Parathyroid adenoma (tissue), 2 donors: Measurements from ENCODE around the gene GPR62.

Experiments used
- H2AFZ ChIP-seq: fragments of 300-600 bp; sonication (generic); one replicate; pipeline ENCODE4 v1.7.0; 2017; ENCODE audit warnings: antibody characterized with exemption, mild to moderate bottlenecking
- H3K27ac ChIP-seq: fragments of 300-600 bp; sonication (generic); one replicate; pipeline ENCODE4 v1.7.0; 2017
- H3K27me3 ChIP-seq: fragments of 300-600 bp; sonication (generic); one replicate; pipeline ENCODE4 v1.7.0; 2017; ENCODE audit warnings: low read length; ENCODE audit not compliant: control insufficient read depth, insufficient read depth
- H3K36me3 ChIP-seq: fragments of 300-600 bp; sonication (generic); one replicate; pipeline ENCODE4 v1.7.0; 2017; ENCODE audit warnings: low read length; ENCODE audit not compliant: control insufficient read depth, insufficient read depth
- H3K4me1 ChIP-seq: fragments of 300-600 bp; sonication (generic); one replicate; pipeline ENCODE4 v1.7.0; 2017; ENCODE audit warnings: control low read depth
- H3K4me2 ChIP-seq: fragments of 300-600 bp; sonication (generic); one replicate; pipeline ENCODE4 v1.7.0; 2017; ENCODE audit warnings: low read length
- H3K4me3 ChIP-seq: fragments of 300-600 bp; sonication (generic); one replicate; pipeline ENCODE4 v1.7.0; 2017; ENCODE audit warnings: low read depth, low read length
- H3K79me2 ChIP-seq: fragments of 300-600 bp; sonication (generic); one replicate; pipeline ENCODE4 v1.7.0; 2017; ENCODE audit warnings: control low read depth
- H3K9ac ChIP-seq: fragments of 300-600 bp; sonication (generic); one replicate; pipeline ENCODE4 v1.7.0; 2017; ENCODE audit warnings: mild to moderate bottlenecking
- H3K9me3 ChIP-seq: fragments of 300-600 bp; sonication (generic); one replicate; pipeline ENCODE4 v1.7.0; 2017; ENCODE audit warnings: low read length; ENCODE audit not compliant: control insufficient read depth
- CTCF ChIP-seq: fragments of 300-600 bp; sonication (generic); IDR thresholded peaks from one replicate; pipeline ENCODE4 v1.7.0; 2017; ENCODE audit warnings: antibody characterized with exemption, mild to moderate bottlenecking
- donor health status: primary hyperparathyroidism.

GPR62 gene

DNA sequence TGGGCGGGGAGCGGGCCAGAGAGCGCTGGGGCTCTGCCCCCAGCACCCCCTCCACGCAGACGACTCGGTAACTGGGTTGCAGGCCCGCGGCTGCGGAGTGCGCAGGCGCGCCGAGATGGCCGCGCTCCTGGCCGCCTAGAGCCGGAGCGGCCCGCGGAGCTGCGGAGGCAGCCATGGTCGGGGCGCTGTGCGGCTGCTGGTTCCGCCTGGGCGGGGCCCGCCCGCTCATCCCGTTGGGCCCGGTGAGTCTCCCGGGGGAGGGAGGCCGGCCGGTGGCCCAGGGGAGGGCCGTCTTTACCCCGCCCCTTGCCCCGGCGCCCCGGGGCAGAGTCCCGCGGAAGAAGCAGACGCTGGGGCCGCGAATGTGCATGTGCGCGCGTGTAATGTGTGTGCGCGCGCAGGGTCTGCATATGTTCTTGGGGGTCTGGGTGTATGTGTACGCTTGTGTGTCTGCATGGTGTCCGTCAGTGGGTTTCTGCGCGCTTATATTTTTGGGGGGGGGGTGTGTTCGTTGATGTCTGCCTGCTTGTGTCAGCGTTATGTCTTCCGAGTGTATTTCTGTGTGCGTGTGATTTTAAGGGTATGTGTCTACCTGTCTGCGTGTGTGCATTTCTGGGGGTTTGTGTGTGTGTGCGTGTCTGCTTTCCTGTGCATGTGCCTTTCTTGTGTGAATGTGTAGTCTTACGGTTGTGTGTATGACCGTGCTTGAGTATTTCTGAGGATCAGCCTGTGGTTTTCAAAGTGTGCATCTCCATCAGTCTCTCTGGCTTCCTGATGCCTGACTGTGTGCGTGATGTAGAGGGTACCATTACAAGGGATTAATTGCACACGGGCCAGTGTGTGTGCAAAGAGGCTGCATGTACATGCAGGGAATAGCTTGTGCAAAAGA lies 20.0 kb downstream of the GPR62 start, which contains the start of gene ABHD14A:
Gene ABHD14A, plus strand, starts transcription at position 102 of the 889 bp plus-strand sequence. Its CDS starts 72 bp downstream, at position 174.
- H3K79me2 ChIP-seq: no peaks in the 10 kb centered on the region
- H3K27me3 ChIP-seq: no peaks in the 10 kb centered on the region
- H3K36me3 ChIP-seq: no peaks in the 10 kb centered on the region
- peaks cover 16% of the 10 kb centered on the region for H3K4me1 ChIP-seq
- no peaks in the 10 kb centered on the region for H3K9me3 ChIP-seq
- H3K27ac ChIP-seq: peak within 1 kb of the TSS; percentile 95
- H3K4me2 ChIP-seq: peak within 1 kb of the TSS; percentile 90
- no peak for TF ChIP-seq CTCF
- H3K9ac ChIP-seq: peak within 1 kb of the TSS; percentile 37
- H2AFZ ChIP-seq: peak within 1 kb of the TSS; percentile 100
- H3K4me3 ChIP-seq: peak within 1 kb of the TSS; percentile 68

DNA sequence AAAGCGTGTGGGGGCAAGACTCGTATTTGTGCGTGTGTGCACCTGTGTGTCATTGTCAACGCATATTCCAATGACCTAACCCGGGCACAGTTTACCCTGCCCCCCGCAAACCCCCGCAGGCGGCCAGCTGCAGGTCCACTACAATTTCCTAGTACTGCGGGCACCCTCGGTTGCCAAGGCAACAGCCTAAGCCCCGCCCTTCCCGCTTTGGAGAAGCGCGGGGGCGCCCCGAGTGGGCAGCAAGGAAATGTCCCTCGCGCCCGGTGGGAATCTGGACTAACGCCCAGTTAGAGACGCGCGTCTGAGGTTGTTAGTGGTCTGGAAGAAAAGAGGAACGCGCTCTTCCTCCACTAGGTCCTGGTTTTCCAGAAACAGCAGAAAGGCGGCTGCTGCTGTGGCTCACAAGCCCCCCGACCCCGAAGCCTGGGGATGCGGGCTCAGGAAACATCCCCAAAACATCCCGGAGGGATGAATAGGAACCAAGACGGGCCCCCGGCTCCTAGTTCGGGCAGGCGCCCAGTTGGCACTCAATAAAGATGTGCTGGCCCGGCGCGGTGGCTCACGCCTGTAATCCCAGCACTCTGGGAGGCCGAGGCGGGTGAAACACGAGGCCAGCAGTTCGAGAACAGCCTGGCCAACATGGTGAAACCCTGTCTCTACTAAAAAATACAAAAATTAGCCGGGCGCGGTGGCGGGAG lies 20.8 kb downstream of the GPR62 start:
- no peak overlapping the region for H3K9ac ChIP-seq
- peak; percentile 27 for TF ChIP-seq CTCF
- no peaks in the 10 kb centered on the region for H3K27me3 ChIP-seq
- no peaks in the 10 kb centered on the region for H3K36me3 ChIP-seq
- H3K4me1 ChIP-seq: peaks cover 11% of the 10 kb centered on the region
- peak overlapping the region; percentile 68 for H3K4me3 ChIP-seq
- peak overlapping the region; percentile 100 for H2AFZ ChIP-seq
- peaks cover 2% of the 10 kb centered on the region for H3K79me2 ChIP-seq
- peak overlapping the region; percentile 95 for H3K27ac ChIP-seq
- no peaks in the 10 kb centered on the region for H3K9me3 ChIP-seq
- peak overlapping the region; percentile 90 for H3K4me2 ChIP-seq

DNA sequence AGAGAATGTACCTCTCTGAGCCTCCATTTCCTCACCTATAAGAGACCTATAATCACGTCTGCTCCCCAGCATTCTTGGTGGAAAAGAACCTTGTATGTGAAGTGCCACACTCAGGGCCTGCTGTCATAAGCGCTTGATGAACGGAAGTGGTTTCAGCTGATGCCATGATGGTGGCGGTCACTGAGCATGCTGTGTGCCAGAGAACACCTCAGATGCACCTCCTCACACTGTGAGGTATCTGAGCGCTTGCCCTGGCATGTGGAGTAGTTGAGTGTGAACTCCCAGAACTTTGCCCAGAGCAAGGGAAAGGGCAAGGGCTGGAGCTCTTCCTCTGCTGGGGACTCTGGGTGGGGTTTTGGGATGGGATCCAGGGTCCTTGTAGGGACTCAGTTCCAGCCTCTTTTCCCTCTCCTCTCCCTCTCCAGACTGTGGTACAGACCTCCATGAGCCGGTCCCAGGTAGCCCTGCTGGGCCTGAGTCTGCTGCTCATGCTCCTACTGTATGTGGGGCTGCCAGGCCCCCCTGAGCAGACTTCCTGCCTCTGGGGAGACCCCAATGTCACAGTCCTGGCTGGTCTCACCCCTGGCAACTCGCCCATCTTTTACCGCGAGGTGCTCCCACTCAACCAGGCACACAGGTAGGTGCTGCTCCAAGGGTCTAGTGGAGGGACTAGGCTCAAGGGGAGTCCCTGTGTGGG lies 22.4 kb downstream of the GPR62 start:
- Histone ChIP-seq H3K4me3 (no peak overlapping the region), H3K9me3 (no peaks in the 10 kb centered on the region), H2AFZ (no peak overlapping the region), H3K4me1 (peaks cover 18% of the 10 kb centered on the region), H3K79me2 (peaks cover 8% of the 10 kb centered on the region), H3K36me3 (no peaks in the 10 kb centered on the region), H3K4me2 (no peak overlapping the region), H3K27me3 (no peaks in the 10 kb centered on the region), H3K27ac (no peak overlapping the region), H3K9ac (no peak overlapping the region)
- no peak for TF ChIP-seq CTCF

GRCh38 chr3:51978143-51978502 lies 22.9 kb downstream of the GPR62 start:
- Histone ChIP-seq H2AFZ (no peak overlapping the region), H3K4me2 (no peak overlapping the region), H3K27ac (no peak overlapping the region), H3K36me3 (no peaks in the 10 kb centered on the region), H3K9me3 (no peaks in the 10 kb centered on the region), H3K4me1 (peaks cover 19% of the 10 kb centered on the region), H3K79me2 (peaks cover 8% of the 10 kb centered on the region), H3K4me3 (no peak overlapping the region), H3K27me3 (no peaks in the 10 kb centered on the region), H3K9ac (no peak overlapping the region)
- TF ChIP-seq CTCF: no peak
